ENCODE measurements around the gene GPATCH8. TPM values are rescaled to one million over a fixed set of nuclear protein-coding genes. Genes with fewer than 3 reads are reported as not detected.

Gene GPATCH8
- total and polyA plus RNA-seq, 9 of the 15 experiments (the other 6 are each of a cell fraction or from before 2014, with no cell fraction given): 10.6 to 29.6 (median 13.2) TPM

DNA sequence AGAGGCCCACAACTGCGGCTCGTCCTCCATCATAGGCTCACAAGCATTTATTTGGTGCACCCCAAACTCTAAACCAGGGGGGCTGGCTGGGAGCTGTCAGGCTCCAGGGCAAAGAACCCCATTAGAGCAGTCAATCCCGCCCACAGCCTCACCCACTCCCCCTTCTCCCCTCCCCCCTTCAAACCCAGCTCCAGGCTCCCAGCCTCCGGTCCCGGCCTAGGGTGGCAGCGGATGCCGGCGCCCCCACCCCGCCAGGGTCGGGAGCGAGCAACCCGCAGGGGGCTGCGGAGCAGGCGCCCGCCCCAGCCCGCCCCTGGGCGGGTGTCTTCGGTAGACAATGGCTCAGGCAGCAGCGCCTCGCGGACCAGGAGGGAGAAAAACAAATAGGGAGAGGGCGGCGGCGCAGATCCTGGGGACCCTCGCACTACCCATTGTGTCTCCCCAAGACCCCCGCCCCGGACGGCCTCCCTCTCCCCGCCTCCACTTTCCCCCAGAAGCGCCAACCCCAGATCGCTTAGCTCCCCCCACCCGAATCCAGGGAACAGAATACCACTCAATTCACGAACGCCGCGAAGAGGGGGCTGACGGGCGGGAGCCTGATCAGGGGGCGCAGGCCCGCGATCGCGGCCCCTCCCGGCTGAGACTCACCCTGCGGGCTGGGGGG is 140.1 kb downstream of the GPATCH8 start (continued):
- TF ChIP-seq, protein P1, sequence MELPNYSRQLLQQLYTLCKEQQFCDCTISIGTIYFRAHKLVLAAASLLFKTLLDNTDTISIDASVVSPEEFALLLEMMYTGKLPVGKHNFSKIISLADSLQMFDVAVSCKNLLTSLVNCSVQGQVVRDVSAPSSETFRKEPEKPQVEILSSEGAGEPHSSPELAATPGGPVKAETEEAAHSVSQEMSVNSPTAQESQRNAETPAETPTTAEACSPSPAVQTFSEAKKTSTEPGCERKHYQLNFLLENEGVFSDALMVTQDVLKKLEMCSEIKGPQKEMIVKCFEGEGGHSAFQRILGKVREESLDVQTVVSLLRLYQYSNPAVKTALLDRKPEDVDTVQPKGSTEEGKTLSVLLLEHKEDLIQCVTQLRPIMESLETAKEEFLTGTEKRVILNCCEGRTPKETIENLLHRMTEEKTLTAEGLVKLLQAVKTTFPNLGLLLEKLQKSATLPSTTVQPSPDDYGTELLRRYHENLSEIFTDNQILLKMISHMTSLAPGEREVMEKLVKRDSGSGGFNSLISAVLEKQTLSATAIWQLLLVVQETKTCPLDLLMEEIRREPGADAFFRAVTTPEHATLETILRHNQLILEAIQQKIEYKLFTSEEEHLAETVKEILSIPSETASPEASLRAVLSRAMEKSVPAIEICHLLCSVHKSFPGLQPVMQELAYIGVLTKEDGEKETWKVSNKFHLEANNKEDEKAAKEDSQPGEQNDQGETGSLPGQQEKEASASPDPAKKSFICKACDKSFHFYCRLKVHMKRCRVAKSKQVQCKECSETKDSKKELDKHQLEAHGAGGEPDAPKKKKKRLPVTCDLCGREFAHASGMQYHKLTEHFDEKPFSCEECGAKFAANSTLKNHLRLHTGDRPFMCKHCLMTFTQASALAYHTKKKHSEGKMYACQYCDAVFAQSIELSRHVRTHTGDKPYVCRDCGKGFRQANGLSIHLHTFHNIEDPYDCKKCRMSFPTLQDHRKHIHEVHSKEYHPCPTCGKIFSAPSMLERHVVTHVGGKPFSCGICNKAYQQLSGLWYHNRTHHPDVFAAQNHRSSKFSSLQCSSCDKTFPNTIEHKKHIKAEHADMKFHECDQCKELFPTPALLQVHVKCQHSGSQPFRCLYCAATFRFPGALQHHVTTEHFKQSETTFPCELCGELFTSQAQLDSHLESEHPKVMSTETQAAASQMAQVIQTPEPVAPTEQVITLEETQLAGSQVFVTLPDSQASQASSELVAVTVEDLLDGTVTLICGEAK (IDR thresholded peaks at IDR 0.05): 0 out of 2 replicates have a peak, but pooled peaks have one; percentile 39
- TF ChIP-seq, protein P1 (CRISPR knock-in tag; IDR thresholded peaks at IDR 0.05): no peak
- TF ChIP-seq, protein P2, sequence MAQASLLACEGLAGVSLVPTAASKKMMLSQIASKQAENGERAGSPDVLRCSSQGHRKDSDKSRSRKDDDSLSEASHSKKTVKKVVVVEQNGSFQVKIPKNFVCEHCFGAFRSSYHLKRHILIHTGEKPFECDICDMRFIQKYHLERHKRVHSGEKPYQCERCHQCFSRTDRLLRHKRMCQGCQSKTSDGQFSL (CRISPR knock-in tag; IDR thresholded peaks at IDR 0.05): no peak
- TF ChIP-seq, protein P2 (tag; IDR thresholded peaks at IDR 0.05): 0 out of 4 replicates have a peak, but pooled peaks of 1 of the 2 experiments have one; percentile 17
- TF ChIP-seq ZBTB7A (IDR thresholded peaks at IDR 0.05; ENCODE audit: borderline replicate concordance, control insufficient read depth, low read depth, low read length) (peak; percentile 54), ZFX (CRISPR knock-in tag; IDR thresholded peaks at IDR 0.05) (peak; percentile 48; the same call in 1 of the 2 replicates), FOXK2 (conservative IDR thresholded peaks at IDR 0.05 in 1 of 2, IDR thresholded peaks at IDR 0.05 in 1 of 2; ENCODE audit: low read depth in 2 of 2) (no peak), PRPF4 (IDR thresholded peaks at IDR 0.05; ENCODE audit: insufficient read depth, low read depth, low read length, poor library complexity, severe bottlenecking) (no peak), ZBTB8A (IDR thresholded peaks at IDR 0.05; ENCODE audit: partially characterized antibody) (no peak), SOX6 (IDR thresholded peaks at IDR 0.05) (no peak)
- TF ChIP-seq, protein P3, sequence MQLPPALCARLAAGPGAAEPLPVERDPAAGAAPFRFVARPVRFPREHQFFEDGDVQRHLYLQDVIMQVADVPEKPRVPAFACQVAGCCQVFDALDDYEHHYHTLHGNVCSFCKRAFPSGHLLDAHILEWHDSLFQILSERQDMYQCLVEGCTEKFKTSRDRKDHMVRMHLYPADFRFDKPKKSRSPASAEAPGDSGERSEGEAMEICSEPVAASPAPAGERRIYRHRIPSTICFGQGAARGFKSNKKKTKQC (CRISPR knock-in tag; IDR thresholded peaks at IDR 0.05): no peak
- TF ChIP-seq, protein P4, sequence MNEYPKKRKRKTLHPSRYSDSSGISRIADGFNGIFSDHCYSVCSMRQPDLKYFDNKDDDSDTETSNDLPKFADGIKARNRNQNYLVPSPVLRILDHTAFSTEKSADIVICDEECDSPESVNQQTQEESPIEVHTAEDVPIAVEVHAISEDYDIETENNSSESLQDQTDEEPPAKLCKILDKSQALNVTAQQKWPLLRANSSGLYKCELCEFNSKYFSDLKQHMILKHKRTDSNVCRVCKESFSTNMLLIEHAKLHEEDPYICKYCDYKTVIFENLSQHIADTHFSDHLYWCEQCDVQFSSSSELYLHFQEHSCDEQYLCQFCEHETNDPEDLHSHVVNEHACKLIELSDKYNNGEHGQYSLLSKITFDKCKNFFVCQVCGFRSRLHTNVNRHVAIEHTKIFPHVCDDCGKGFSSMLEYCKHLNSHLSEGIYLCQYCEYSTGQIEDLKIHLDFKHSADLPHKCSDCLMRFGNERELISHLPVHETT (CRISPR knock-in tag; conservative IDR thresholded peaks at IDR 0.05 in 1 of 2, IDR thresholded peaks at IDR 0.05 in 1 of 2): 0 out of 4 replicates have a peak, but pooled peaks of 1 of the 2 experiments have one; percentile 14

All from K562 (cell line).